Measurements from ENCODE around the gene RBM48.

- TF ChIP-seq EZH2 (IDR thresholded peaks at IDR 0.05; ENCODE audit: low read length, missing control alignments), result no peak
- no peak for TF ChIP-seq CTCF (conservative IDR thresholded peaks at IDR 0.05 in 1 of 2, IDR thresholded peaks at IDR 0.05 in 1 of 2; ENCODE audit: low read depth in 1 of 2, low read length in 2 of 2)
Observed at GRCh38 chr7:92582948-92583347, 54.4 kb downstream of the RBM48 start.
